HFF-Myc (cell line): ENCODE measurements around the gene HAPSTR1.
"Not testable (repeated sequence)": the region's sequence is repeated elsewhere in the genome, so short reads cannot be mapped to it uniquely, and the experiment has no call there.

Source experiments
- DNase-seq: peaks from one replicate; pipeline ENCODE4 v3.0.0-alpha.2; 2011; ENCODE audit warnings: low read depth; ENCODE audit errors: extremely low read depth
- H3K4me3 ChIP-seq: replicated peaks from 2 replicates; pipeline ENCODE4 v1.5.1; 2011; ENCODE audit warnings: low read depth, mild to moderate bottlenecking, control low read depth, low read length
- TF ChIP-seq, protein P1 (sequence below): IDR thresholded peaks from 2 replicates; pipeline ENCODE4 v1.5.1; 2012; ENCODE audit warnings: mild to moderate bottlenecking, low read depth, low read length, control low read depth; ENCODE audit errors: missing control alignments

HAPSTR1 gene

DNA sequence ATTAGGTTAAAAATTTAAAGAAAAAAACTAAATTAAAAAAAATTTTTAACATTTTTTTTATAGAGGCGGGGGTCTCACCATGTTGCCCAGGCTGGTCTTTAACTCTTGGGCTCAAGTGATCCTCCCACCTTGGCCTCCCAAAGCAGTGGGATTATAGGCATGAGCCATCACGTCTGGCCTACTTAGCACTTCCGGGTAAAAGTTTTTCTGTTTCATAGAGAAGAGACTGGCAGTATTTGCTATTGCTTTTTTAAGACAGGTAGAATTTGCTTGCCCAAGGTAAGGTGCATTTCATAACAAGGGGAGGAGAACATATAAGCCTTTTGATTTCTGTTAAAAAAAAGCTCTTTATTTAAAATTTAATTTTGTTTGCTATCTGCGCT lies 12.0 kb upstream of the HAPSTR1 start:
- DNase-seq: no peak
- TF ChIP-seq, protein P1, sequence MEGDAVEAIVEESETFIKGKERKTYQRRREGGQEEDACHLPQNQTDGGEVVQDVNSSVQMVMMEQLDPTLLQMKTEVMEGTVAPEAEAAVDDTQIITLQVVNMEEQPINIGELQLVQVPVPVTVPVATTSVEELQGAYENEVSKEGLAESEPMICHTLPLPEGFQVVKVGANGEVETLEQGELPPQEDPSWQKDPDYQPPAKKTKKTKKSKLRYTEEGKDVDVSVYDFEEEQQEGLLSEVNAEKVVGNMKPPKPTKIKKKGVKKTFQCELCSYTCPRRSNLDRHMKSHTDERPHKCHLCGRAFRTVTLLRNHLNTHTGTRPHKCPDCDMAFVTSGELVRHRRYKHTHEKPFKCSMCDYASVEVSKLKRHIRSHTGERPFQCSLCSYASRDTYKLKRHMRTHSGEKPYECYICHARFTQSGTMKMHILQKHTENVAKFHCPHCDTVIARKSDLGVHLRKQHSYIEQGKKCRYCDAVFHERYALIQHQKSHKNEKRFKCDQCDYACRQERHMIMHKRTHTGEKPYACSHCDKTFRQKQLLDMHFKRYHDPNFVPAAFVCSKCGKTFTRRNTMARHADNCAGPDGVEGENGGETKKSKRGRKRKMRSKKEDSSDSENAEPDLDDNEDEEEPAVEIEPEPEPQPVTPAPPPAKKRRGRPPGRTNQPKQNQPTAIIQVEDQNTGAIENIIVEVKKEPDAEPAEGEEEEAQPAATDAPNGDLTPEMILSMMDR: no peak
- H3K4me3 ChIP-seq: no peak overlapping the region

DNA sequence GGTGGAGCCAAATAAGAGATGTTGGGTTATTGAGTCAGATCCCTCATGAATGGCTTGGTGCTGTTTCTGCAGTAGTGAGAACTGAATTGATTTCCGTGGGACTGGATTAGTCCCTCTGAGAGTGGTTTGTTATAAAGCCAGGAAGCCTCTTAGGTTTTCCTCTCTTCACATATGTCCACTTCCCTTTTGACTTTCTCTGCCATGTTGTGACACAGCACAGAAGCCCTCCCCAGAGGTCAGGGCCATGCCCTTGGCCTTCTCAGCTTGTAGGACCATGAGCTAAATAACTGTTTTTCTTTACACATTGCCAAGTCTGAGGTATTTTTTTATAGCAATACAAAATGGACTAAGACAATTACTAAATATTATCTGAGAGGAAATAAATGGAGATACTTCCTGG lies 10.3 kb upstream of the HAPSTR1 start:
- TF ChIP-seq, protein P1: no peak
- no peak overlapping the region for H3K4me3 ChIP-seq
- no peak for DNase-seq

DNA sequence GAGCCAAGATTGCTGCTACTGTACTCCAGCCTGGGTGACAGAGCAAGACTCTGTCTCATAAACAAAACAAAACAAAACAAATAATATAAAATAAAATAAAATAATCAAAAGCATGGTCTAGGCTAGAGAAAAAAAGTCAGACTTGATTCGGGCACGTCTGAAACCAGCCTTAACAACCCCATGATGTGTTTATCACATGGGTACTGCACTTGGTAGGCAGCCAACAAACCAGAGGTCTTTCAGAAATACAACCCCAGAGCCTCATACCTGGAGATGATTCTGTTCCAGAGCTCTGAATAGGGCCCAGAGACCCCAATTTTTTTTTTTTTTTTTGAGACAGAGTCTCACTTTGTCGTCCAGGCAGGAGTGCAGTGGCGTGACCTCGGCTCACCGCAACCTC lies 9.6 kb upstream of the HAPSTR1 start:
- TF ChIP-seq, protein P1: no peak
- H3K4me3 ChIP-seq: no peak overlapping the region
- no peak for DNase-seq

DNA sequence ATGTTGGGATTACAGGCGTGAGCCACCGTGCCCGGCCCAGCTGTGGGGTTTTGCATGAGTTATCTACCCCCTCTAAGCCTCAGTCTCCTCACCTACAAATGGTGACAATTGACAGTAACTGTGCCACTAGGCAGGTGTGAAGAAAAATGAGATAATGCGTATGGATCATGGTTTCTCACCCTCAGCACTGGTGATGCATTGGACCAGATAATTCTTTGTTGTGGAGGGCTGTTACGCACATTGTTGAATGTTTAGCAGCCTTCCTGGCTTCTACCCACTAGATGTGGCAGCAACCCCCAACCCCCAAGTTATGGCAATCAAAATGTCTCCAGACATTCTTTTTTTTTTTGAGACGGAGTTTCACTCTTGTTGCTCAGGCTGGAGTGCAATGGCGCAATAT lies 9.0 kb upstream of the HAPSTR1 start:
- DNase-seq: no peak
- H3K4me3 ChIP-seq: no peak overlapping the region
- TF ChIP-seq, protein P1: no peak

DNA sequence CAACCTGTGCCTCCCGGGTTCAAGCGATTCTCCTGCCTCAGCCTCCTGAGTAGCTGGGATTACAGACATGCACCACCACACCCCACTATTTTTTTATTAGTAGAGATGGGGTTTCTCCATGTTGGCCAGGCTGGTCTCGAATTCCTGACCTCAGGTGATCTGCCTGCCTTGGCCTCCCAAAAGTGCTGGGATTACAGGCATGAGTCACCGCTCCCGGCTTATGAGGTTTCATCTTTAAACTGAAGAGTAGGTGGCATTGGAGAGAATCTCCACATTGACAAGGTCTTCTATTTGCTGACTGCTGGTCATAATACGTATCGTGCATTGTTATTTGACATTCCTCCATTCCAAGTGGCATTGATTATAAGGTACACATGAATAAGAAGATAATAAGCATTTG lies 3.7 kb upstream of the HAPSTR1 start:
- not testable (repeated sequence) for H3K4me3 ChIP-seq, DNase-seq

DNA sequence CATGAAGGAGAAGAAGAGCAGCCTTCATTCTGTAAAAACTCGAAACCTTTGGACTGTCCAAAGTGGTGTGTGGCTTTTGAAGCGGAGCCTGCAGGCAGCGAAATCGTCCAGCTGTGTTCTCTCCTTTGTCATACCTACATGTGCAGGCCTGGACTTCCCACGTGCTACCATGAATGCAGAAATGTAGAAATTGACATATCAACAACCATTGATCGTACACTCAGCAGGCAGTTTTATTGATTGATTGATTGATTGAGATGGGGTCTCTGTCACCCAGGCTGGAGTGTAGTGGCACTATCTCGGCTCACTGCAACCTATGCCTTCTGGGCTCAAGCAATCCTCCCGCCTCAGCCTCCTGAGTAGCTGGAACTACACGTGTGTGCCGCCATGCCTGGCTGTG lies 2.6 kb upstream of the HAPSTR1 start:
- TF ChIP-seq, protein P1: no peak
- H3K4me3 ChIP-seq: no peak overlapping the region
- no peak for DNase-seq

DNA sequence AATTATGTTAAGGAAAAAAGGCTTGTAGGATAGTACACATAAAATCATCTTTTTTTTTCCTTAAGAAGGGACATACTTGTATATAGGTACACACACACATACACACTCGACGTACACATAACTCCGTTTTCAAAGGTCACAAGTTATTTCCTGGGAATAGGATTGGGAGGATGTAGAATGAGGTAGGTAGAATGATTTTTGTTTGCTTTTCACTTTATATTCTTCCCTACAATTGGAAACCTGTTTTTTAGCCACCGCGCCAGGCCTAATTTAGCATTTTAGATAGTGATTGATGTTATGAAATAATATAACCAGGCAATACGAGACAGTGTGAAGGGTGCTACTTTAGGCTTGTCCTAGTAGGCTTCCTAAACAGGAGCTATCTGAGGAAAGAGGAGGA lies 1.8 kb upstream of the HAPSTR1 start:
- no peak for DNase-seq
- peak overlapping the region; percentile 57 for H3K4me3 ChIP-seq
- TF ChIP-seq, protein P1: no peak
